HG03432 (cell line): ENCODE measurements around the gene TGFBI.

Experiments
- ATAC-seq: cut with Tn5 transposase; IDR thresholded peaks from one replicate; pipeline ENCODE4 v1.9.1; 2021; ENCODE audit warnings: mild to moderate bottlenecking, moderate library complexity; ENCODE audit not compliant: unreplicated experiment

Gene TGFBI

DNA sequence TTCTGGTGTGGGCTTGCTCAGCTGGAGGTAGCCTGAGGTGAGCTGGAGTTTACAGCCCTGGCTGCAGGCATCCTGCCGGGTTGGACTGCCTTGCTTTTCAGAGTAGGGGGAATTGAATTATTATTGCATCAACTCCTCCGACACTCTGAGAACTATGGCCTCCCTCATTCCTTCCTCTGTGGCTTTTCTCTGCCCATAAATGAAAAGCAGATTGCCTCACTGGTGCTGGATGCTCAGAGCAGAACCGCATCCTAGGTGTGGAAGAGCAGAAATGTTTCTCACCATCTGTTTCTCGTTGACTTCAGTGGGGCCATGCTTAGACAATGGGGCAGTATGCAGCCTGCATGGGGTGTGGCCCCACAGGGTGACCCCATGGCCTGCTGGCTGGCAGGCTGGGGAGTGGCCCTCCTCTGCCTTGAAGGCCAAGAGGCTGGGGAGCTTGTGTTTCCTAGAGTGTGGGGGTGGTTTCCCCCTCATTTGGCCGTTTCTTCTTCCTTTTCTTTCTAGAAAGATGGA, 27.3 kb upstream of the TGFBI start:
- no peak for ATAC-seq

DNA sequence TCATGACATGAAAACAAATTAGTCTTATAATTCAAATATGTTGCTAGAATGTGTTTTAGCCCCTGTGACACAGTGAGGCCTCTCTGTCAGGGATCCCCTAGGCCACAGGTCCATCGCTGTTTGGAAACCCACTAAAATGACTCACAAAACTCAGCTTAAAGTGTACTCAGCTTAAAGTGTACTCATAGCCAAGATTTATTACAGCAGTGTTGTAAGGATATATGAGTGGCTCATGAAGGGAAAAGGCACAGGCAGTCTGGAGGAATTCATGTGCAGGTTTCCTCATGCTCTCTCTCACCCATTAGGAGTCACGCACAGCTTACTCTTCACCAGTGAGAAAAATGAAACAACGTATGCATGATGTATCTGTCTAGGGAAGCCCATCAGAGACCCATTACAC, 24.4 kb upstream of the TGFBI start:
- ATAC-seq, result no peak

DNA sequence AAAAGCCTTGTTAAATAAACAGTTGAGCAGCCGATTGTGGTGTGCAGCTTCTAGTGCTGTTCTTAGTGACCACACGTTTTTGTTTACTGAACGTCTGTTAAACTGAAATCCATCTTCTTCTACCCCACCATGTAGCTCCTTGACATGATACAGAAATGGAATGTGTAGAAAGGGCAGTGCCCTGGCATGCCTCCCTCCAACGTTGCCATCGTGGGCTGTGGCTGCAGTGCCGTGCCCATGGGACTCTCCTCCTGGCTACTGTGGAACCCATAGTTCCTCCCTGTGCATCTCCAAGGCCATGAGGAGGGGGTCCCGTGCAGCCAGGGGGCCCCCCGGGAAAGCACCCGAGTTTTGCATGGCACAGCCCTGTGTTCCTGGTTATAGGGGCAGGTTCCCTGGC, 23.3 kb upstream of the TGFBI start:
- ATAC-seq, result no peak

DNA sequence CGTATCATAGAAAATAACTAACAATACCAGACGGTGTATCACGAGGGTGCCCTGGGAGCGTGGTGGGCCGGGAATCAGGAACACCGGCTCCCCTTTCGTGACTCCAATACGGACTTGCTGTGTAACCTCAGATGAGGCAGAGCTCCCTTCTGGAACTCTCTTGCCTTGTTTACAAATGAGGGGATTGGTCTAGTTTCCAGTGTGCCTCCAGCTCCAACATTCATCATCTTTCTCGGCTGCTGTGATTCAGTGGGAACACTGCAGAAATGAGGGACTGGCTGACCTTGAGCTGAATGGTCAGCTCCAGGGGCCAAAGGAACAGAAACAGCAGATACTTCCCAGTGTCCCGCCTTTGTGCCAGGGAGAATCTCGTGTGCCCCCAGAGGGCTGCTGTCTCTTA, 22.6 kb upstream of the TGFBI start:
- no peak for ATAC-seq

DNA sequence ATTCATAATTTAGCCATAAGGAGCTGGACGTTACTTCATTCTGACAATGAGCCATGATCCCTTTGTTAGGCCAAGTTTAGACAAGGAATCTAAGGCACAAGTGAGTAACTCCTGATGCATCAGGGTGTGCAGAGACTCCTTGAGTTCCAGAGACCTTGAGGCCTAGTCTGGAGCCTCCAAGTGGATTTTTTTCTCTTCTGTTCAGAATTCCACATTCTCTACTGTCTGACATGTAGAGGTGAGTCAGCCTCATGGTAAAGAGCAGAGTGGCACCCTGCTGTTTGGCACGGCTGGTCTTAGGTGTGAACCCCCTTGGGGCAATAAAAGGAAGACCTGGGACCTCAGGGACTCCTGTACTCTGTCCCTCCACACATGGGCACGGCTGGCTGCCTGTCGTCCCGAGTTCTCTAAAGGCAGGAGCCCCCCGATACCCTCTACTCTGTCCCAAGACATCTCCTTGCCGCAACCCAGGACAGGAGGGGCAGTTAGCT, 22.0 kb upstream of the TGFBI start:
- ATAC-seq, result no peak

DNA sequence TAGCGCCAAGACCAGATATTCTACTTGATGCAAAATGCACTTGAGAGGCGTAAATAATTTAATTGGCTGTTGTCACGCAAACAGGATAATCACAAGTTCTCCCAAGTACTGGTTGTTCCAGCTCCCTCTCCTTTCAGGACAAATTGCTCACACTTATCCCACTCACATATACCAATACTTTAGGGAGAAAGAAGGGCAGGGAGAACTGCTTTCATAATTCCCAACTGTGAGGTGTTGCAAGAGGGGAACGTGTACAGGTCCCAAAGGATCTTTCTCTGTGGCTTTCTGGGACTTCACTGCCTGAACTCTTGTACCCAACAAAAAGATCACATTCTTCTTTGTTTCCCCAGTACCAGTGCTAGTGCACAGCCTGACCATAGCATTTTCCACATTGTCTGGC, 21.5 kb upstream of the TGFBI start:
- ATAC-seq, result no peak

DNA sequence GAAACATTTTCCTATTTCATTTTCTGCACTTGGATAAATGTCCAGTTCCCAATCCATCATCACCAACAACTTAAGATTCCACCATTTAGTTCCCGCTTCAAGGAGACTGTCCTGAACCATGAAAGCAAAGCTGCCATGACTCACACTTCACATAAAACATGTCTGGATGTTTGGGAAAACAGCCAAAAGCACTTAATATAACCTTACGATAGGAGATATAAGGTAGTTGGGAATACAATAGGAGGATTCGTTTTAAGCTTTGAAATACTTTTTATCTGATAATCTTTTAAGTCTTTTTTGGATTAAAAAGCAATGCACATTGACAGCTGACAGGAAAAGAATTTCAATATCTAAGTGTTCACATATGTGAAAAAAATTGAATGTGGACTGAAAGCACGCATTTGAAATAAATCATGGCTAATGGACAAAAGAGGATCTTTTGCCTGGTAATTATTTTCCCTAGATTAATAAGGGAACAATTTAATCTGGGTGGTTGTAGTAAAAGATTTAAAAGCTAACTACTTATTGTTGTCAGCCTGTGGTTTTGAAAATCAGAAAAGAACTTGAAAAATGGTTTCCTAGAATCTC, 17.3 kb upstream of the TGFBI start:
- no peak for ATAC-seq

DNA sequence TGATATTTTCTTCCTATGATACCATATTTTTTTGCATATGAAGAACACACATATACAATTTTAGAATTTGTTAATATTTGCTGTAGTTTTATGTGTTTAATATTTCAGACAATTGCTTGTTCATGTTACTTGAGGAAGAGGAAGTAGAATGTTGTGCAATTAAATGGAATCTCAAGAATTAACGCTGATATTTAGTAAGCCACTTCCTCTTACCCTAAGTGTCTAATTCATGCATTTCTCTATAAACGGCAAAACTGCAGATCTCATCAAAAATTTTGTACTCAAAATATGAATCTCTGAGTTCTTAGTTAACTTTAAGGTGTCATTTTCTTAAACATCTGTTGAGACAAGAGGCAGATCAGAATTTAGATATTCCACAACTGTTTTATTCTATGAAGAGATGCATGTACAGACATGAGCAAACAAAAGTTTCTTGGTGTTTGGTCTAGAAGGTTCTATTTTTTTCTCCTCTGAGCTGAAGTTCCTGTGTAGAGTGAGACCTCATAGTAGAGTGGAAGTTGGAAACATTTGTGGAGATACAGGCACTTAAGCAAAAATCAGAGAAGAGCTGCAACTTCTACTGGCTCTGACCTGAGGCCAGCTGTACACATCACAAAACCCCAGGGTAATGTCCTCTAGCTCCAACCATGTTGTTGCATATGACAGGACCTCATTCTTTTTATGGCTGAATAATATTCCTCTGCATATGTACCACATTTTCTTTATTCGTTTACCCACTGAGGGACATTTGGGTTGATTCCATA, 16.6 kb upstream of the TGFBI start:
- ATAC-seq, result no peak

DNA sequence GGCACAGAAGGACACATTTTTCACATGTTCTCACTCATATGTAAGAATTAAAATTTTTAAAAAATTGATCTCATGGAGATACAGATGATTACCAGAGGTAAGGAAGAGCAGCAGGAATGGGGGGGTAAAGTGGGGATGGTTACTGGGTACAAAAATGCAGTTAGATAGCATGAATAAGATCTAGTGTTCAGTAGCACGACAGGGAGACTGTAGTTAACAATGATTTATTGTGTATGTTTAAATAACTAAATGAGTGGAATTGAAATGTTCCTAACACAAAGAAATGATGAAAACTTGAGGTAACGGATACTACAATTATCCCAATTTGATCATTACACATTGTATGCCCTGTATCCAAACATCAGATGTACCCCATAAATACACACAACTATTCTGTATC, 15.2 kb upstream of the TGFBI start:
- ATAC-seq, result no peak

DNA sequence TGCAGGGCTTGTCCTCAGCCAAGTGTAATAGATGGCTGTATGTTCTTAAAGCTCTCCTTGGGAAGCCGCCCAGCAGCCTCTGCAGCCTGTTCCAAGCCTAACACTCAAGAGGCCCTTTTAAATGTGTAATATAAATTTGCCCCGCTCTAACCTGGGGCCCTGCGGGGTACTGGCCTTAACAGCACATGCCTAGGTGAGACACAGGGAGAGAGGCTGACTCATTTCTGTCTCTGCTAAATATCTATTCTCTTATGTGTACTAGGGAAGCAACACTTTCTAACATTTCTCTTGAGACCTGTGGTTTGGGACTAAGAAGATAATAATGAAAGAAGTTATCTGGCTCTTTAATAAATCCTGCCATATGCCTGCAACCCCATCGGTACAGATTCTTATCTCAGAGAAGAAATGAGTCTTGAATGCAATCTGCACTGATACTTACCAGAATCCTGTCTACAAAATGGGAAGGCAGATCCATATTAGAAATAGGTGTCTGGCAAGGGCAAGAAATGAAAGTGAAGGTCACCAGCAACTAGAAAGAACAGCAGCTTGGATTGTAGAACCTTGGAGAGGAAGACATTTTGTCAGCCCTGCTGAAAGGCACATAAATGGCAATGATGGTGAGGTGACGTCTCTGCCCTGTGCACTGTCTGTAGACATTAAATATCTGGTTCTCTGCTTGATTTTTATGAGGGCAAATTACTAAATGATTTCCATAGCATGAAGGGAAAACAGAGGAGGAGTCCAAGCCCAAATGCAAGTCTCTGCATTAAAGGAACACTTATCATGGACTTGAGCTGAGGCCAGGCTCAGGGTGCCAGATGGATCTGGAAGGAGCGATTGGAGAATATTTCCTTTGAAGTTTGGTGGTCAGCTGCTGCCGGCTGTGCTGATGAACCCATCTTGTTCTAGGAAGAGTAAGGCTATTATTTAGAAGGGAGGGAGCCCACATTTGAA, 14.5 kb upstream of the TGFBI start:
- peak; percentile 96 for ATAC-seq

DNA sequence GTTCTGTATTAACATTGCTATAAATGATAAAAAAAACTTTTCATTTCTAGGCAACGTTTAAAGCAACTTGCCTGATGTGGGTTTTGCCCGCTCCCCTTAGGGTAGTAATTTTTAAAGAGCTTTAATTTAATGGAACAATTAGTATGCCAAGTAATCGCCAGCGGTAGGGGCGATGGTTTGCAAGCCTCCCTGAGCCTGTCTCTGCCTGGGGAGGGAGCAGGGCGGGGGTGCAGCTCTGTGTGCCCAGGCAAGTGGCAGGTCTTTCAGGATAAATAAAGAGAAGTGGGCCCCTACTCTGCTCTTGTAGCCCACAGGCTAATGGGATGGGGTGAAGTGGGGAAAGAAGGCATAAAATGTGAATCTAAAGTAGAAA, 13.8 kb upstream of the TGFBI start:
- ATAC-seq, result no peak

DNA sequence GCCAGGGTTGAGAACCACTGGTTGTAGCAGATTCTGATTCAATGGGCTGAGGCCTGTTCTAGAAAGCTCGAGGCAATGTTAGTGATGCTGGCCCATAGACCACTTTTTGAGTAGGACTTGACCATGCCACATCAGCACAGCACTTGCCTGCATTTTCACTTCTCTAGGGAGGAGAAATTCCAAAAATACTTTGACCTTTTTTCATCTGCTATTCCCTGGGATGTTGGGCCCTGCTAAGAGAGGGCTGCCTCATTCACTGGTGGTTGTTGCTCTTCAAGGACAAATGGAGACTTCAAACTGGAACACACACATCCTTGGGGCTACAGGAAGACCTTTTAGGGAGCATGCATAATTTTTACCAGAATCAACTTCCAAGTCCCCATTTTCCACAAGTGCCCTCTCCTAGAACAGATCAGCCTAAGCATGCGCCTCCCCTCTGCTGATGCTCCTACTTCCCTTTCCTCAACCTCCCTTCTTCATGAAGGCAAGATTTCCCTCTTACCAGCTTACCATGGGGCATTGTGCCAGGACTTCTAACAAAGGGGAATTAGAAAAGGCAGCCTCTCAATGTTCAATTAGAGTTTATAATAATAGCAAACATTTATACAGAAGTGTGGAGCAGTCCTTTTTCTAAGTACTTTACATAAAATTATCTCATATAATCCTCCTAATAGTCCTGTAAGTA, 12.7 kb upstream of the TGFBI start:
- ATAC-seq, result no peak

DNA sequence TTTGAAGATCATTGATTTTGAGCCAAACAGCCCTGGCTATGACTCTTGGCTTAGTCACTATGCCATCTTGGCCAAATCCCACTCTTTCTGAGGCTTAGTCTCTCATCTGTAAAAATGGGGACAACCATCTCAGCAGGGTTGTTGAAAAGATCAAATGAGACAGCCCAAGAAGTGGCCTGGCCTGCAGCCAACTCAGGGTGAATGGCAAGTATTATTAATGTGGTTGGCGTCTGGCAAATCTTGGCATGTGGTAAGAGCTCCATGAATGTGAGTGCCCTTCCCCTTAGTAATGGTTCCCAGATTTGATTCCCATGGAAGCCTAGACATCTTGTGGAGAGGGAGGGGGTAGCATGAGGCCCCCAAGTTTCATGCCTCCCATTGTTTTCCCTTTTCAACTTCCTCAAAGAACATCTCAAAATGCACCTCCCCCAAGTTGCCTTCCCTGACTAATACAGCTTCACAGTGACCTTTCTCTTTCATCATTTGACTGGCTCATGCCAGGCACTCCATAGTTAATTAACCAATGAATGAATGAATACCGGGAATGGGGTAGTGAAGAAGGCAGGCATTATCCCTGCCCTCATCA, 11.8 kb upstream of the TGFBI start:
- ATAC-seq, result no peak

DNA sequence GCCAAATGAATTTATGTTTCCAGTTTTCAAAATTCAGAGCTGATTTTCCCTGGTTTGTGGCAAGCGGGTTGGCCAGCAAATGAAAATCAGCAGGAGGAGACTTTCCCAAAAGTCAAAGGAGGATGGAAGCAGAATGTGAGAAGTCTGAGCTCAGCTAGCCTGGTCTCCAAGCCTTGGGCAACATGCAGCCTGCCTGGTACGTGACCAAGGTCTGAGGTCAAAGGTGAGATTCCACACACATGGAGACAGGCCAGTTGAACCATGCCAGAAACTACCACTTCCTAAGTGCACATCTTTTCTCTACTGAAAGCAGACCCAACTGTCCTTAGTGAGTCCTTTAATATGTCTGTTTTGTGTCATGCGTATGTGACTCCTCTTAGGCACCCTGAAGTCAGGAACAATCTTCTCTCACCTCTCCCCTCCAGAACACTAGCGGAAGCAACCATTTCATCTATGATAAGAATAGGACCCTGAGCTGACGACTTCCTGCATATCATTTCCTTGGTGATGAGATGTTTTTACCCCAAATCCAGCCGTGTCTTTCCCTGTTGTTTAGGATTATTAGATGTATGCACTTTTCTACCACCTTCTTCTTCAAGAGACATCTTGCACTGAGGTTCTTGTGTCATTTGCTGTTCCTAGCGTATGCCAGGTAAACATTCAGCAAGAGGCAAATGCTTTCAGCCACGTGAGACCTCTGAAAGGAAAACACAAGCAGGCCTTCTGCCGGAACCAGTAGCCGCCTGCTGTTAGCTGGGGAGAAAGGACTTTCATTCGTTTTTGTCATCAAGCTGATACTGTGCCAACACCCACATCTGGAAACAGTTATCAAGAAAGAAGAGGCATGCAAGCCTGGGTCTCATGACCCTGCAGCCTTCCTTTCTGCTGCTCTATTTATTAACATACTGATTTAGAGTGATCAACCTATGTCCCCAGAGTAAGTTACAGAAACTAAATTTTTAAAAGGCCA, 9.7 kb upstream of the TGFBI start:
- ATAC-seq, result no peak

DNA sequence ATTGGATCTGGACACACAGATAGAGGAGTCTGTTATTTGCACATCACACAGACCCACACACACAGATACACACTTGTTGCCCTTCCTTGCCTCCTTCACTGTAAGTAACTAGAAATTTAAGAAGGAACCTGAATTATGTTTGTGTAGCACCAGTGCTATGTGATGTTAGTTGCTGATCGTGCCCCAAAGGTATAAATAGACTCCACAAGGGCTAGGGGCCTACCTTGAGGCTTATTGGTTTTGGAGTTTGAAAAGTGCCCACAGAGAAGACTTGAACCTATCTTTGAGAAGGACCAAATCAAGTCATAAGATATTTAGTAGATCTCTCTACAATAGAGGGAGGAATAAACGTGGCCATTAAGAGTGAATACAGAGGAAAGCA, 8.8 kb upstream of the TGFBI start:
- no peak for ATAC-seq

DNA sequence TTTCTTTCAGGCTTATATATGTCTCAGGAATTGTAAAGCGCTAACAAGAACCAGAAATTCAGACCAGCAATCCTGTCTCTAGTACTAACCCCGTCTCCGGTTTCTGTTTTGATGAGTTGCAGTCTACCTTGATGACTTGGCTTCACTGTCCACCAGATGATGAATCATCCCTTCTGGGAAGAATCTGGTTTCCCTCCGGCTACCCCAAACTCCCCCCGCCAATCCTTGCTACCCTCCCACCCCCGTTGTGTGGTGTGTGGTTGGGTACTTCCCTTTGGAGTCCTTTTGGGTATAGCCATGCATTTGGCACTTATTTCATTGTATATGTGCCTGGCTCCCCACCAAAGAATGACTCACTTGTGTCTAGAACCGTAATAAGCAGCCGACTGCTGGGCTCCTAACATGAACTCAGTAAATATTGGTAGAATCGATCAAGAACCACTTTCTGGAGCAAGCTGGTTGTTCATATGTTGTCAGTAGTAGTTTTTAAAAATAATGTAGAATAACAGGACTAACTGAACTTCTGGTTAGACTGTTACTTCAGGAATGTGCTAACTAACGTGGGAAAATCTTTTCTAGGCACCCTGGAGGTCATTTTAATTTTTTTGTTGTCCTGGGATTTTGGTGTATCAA, 8.3 kb upstream of the TGFBI start:
- no peak for ATAC-seq

DNA sequence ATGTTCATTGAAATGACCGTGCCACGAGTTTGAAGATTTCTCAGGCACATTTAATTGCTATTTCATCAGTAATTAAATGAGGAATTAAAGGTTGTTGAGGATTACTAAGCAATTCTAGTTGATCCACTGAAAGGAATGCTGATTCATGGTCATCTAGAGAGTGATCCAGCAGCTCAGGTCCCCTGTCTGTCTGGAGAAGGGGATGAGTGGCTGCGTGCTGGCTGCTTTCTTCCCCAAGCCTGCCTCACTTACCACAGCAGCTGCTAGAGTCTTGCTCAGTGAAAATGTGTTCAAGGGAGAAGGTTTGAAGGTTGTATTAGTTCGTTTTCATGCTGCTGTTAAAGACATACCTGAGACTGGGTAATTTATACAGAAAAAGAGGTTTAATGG, 7.8 kb upstream of the TGFBI start:
- no peak for ATAC-seq

DNA sequence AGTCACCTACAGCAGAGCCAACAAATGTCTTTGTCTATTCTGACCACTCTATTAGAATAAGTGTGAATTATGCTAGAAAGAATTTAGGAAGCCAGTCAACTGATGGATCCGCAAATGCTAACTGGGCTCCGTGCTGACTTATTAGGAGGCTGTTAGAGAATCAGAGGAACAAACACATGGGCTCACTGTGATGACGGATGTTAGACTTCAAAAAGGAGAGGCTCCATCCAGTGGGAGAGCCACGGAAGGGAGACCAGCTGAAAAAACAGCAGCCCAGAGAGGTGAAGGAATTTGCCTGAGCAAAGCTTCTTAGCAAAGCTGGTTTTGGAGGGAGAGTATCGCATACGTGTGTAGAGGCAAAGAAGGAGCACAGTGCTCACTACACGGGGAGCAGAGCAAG, 5.8 kb upstream of the TGFBI start:
- no peak for ATAC-seq

DNA sequence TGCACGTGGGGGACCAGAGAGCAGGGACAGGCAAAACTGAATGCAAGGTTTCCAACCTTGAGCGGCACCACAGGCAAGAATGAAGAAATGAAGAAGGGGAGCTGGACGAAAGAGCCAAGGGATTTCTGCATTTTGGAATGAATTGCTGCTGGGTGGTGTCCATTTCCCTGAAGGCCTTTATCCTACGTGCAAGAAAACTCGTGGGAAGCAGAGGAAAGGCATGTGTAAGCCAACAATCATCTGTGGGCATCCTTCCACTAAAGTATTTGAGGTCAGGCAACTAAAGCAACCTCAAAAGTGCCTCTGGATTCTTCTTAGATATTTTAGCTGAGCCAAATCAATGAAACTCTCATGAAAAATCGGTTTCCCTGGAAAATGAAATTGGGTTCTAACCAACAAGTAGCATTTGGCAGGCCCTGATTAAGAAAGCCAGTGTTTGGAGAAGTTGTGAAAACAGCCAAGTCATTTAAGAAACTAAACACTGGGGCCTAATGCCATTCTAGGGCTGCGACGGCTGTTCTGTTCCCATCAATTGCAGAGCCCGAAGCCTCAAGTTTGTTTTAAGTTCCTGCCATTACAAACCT, 4.7 kb upstream of the TGFBI start:
- no peak for ATAC-seq
